Fibroblast of skin of right quadriceps (primary cell): Measurements from ENCODE around the gene INCENP.

Experiments used
- DNase-seq: peaks from one replicate; pipeline ENCODE4 v3.0.0-alpha.2; 2013

The INCENP gene

DNA sequence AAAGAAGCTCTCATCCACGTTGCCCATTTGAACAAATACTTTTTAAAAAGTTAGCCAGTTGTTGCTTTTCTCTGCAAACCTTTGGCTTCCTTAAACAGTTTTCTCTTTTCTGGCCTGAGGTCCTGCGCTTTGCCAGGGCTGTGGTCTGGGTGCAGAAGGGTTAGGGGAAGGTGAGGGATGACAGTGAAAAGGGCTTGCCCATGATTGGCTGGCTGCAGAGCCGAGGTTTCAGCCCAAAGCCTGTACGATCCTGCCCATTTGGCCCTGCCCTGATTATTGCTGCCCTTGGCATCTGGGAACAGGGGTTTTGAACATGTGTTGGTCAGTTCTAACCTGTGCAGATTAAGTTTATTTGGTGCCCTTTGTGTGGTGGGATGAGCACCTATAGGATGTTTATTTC is 1.5 kb downstream of the INCENP start:
- DNase-seq: no peak

GRCh38 chr11:62125881-62126280 is 2.1 kb downstream of the INCENP start:
- no peak for DNase-seq

- DNase-seq: no peak
Observed at GRCh38 chr11:62127426-62127825, 3.6 kb downstream of the INCENP start.

DNA sequence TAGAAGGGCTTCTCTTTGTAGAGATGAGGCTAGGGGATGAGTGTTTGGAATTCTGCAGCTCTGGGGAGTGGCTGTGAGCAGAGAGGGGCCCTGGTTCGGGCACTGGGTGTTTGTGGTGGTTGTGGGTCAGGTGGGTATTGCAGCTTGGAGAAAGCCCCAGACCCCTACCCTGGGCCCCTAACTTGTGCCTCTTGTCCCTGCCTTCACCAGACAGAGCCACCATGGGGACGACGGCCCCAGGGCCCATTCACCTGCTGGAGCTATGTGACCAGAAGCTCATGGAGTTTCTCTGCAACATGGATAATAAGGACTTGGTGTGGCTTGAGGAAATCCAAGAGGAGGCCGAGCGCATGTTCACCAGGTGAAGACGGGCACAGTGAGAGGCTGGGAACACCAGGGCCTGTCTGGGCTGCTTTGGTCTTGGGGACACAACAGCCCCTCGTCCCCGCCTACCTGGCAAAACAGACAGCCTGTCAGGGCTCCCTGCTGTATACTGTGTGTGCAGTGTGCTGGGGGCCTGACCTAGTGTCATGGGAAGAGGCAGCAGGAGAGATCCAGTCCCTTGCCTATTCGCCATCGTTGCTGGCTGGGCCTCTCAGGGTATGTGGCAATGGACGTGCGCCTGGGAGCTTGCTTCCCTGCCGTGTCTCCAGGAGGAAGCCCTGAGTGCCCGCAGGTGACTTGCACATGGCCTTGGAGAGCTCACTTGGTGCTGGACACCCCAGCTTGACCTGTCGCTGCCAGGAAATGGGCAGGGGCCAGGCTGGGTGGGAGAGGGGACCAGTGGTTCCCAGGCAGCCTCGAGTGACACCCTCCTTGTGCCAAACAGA is 4.3 kb downstream of the INCENP start:
- DNase-seq: no peak

- no peak for DNase-seq
Observed at GRCh38 chr11:62128835-62129234, 5.0 kb downstream of the INCENP start.

DNA sequence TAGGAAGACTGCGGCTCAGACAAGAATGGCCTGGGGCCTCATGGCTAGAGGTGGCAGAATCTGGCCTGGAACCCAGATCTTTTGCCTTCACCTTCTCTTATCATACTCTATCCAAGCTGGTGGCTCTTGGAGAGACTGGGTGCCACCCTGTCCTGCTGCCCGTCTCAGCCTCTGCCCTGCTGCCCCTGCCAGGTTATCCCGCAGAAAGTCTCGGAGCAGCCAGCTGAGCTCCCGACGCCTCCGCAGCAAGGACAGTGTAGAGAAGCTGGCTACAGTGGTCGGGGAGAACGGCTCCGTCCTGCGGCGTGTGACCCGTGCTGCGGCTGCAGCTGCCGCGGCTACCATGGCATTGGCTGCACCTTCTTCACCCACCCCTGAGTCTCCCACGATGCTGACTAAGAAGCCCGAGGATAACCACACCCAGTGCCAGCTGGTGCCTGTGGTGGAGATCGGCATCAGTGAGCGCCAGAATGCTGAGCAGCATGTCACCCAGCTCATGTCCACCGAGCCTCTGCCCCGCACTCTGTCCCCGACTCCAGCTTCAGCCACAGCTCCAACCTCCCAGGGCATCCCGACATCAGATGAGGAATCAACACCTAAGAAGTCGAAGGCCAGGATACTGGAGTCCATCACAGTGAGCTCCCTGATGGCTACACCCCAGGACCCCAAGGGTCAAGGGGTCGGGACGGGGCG is 5.9 kb downstream of the INCENP start:
- DNase-seq: no peak

- DNase-seq: no peak
Observed at GRCh38 chr11:62130283-62131169, 6.7 kb downstream of the INCENP start.

DNA sequence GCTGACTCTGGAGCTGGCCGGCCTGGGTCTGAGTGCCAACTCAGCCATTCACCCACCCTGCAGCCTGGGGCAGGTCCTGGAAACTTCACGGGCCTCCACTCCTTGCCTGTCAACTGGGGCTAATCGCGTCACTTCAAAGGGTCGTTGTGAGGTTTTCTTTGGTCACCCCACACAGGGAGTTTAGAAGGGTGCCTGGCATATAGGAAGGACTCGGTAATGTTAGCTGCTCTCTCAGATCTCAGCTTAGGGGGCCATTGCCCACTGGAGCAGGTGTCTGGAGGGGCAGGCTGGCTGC is 7.3 kb downstream of the INCENP start:
- DNase-seq: no peak

GRCh38 chr11:62132191-62132590 is 8.4 kb downstream of the INCENP start:
- no peak for DNase-seq

- no peak for DNase-seq
Observed at GRCh38 chr11:62132689-62133293, 9.0 kb downstream of the INCENP start.

GRCh38 chr11:62133328-62134065 is 9.7 kb downstream of the INCENP start:
- no peak for DNase-seq

DNA sequence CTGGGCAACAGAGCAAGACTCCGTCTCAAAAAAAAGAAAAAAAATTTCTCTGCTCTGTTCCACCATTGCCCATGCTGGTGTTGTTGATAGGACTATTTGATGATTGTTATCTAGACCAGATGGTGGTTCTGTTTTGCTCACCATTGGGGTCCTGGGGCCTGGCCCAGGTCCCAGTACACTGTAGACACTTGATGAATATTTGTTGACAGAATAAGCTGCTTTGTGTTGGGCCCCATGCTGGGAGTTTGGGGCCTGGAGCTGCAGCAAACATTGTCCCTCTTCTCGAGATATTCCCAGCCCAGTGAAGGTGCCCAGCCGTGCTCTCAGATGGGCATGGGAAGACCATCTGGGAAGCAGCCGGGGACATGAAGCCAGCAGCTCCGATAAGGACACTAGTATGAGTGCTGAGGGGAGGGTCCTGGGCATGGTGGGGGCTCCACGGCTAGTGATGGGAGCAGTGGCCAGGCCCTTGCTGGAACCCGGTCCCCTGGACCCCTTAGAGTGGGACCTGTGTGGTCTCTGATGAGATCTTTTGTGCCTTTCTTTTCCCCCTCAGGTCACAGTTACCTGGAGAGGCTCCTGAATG is 13.6 kb downstream of the INCENP start:
- no peak for DNase-seq

DNA sequence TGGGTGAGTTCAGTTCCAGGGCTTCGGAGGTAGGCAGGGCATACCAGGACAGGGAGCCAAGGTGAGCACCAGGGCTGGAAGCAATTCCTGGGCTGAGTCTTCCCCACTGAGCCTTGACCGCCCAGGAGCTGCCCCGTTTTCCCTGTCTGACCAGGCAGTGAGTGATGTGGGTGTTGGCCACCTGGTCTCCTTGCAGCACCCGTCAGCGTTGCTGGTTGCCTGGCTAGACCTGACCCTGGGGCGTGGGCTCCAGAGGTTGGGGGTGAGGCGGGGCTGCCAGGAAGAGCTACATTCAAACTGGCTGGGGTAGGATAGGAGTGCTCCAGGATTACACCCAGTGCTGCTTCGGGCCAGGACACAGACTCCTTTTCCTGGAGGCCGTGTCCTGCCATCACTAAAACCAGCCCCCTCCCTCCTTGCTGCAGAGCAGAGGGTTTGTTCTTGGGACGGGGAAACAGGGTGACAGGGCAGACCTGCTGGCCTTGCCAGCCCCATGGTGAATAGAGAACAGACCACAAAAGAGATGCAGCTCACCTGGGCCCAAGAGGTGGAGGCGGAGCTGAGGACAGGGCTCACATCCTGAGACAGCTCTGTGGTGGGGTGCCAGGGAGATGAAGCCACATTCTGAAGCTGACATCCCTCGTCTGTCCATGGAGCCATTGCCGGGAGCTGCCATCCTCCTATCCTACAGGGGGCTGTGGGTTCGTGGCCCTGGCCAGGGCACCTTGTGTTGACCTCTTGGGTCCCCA is 14.2 kb downstream of the INCENP start:
- no peak for DNase-seq

DNA sequence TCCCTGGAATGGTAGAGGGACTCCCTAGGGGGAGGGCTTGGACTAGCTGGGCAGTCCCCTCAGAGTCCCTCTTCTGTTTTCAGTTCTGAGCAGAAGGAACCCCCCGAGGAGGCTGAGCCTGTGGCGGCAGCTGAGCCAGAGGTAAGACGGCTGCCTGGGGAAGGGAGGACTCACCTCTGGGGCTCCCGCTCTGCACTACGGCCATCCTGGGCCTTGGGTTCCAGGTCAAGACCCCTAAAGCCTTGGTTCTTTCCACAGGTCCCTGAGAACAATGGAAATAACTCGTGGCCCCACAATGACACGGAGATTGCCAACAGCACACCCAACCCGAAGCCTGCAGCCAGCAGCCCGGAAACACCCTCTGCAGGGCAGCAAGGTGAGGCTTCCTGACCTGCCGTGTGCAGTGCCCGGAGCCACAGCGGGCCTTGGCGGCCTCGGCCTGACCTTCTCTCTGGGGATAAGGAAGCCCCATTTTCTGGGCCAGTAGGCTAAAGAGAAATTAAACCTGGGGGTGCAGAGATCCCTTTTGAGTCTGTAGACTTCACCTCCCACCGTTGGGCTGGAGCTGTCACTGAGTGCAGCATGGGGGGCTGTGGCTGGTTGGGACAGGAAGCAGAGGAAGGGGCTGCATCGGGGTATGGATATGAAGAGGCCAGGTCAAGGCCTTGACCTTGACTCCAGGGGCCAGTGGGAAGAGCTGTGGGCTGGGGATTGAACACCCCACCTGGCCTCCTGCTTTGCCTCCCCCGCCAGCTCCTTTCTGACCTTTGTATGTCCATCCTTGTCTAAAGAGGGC is 15.0 kb downstream of the INCENP start:
- DNase-seq: no peak

- DNase-seq: no peak
Observed at GRCh38 chr11:62139526-62140303, 15.9 kb downstream of the INCENP start.

GRCh38 chr11:62140304-62141110 is 16.7 kb downstream of the INCENP start:
- DNase-seq: no peak

GRCh38 chr11:62141111-62142042 is 17.6 kb downstream of the INCENP start:
- no peak for DNase-seq

DNA sequence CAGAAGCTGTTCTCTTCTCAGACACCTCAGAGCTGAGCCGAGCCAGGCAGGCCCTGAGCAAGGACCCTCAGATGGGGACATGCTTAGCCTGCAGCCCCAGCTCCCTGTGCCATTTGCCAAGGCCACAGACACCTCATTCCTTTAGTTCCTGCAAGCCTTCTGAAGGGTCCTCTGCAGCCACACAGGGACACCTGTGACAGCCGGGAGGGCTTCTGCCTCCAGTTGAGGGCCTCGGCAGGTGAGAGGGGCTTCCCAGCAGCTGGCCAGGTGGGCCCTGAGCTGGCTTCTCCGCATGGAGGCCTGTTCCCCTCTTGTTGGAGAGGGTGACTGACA is 18.2 kb downstream of the INCENP start:
- no peak for DNase-seq
